ENCODE measurements around the gene AP4E1.
"Not testable (repeated sequence)": the region's sequence is repeated elsewhere in the genome, so short reads cannot be mapped to it uniquely, and the experiment has no call there.

Gene AP4E1

DNA sequence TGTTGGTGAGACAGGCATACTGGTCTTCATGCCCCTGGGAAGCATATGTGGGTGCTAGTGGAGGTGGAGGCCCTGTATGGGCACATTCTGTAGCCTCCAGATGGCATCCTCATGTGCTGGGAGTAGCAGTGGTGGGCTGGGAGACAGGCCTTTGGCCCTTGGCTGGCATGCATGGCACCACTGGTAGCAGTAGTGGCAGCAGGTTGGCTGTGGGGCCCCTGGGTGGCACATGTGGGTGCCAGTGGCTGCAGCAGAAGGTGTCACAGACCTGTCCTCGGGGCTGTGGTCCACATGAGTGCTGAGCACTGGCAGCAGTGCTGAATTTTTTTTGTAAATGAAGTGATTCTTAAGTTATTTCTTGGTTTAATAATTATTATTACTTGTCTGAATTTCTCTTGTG, 115.0 kb downstream of the AP4E1 start:
- DNase-seq (ENCODE audit: low read depth in 2 of 2) = no peak

DNA sequence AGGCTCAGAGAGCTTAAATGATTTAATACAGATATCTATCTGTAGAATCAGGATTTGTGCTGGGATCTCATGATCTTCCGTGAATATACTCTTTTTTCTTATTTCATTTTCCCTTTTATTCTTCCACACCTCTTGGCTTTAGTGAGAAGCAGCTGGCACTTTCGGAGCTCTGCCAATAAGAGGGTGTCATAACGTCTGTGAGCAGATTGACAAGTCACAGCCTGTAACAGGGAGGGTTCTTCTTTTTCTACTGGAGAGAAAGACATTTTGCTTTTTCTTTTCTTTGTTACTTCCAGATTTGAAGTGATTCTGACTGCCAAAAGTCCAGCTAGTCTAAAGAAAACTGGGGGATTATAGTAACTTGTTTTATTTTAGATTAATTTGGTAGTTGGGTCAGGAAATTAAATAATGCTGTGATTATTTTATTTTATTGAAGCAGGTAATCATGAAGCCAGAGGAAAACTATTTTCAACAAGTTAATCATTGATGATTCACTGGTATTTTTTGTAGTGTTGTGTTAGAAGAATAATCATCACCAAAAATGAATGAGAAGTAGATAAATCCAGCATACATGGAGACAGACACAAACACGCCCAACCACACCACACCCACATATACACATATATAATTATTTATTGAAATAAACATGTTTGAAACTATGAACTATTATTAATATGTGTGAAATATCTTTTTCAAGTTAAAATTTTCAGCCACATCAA, 116.4 kb downstream of the AP4E1 start:
- no peak for DNase-seq (ENCODE audit: low read depth in 2 of 2)

DNA sequence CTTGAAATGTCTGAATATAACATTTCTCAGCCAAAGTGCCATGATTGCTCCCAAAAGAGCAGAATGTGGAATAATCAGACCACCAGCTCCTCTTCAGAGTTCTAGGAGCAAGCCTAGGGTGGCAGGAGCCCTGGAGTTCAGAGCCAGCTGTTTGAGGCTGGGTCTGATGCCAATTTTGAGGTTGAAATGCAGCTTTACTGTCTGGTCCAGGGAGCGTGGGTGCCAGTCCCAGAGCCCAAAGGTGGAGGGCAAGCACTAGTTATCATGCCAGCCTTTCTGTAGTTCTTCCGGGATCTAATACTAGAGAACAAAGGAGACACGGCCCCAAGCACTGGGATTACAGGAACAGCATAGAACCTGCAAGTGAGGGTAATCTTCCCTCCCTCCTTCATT, 117.0 kb downstream of the AP4E1 start:
- no peak for DNase-seq (ENCODE audit: low read depth in 2 of 2)

DNA sequence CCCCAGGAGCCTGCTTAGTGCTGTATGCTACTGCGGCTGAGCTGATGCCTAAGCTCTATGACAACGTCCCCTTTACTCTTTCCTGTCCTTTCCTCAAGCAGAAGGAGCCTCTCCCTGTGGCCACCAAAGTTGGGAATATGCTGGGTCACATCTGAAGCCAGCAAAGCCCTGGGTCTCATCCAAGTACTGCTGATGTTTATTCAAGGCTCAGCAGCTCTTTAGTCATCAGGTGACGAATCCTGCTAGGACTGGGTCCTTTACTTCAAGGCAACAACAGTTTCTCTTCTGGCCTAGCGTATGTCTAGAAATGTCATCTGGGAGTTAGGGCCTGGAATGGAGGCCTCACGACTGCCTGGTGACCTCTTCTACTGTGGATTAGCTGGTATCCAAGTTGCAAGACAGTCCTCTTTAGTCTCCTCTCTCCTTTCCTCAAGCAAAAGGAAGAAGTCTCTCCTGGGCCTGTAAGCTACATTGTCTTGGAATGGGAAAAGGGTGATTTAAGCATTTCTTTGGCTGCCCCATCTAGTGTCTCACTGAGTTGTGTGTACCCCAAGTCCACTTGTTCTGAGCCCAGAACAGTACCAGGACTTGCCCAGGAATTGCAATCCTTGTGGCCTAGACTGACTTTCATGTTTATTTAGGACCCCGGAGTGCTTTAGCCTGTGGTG, 122.3 kb downstream of the AP4E1 start:
- DNase-seq (ENCODE audit: low read depth in 2 of 2) = no peak

DNA sequence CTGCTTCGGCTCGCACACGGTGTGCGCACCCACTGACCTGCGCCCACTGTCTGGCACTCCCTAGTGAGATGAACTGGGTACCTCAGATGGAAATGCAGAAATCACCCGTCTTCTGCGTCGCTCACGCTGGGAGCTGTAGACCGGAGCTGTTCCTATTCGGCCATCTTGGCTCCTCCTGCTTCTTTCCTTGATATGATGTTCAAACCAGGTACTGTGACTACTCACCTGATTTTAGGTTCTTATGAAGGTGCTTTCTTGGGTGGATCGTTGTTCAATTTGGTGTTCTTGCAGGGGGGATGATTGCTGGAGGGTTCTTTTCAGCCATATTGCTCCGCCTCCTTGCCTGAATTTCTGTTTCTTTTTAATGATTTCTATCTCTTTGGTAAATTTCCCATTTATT, 129.0 kb downstream of the AP4E1 start:
- not testable (repeated sequence) for DNase-seq (ENCODE audit: low read depth in 2 of 2)

DNA sequence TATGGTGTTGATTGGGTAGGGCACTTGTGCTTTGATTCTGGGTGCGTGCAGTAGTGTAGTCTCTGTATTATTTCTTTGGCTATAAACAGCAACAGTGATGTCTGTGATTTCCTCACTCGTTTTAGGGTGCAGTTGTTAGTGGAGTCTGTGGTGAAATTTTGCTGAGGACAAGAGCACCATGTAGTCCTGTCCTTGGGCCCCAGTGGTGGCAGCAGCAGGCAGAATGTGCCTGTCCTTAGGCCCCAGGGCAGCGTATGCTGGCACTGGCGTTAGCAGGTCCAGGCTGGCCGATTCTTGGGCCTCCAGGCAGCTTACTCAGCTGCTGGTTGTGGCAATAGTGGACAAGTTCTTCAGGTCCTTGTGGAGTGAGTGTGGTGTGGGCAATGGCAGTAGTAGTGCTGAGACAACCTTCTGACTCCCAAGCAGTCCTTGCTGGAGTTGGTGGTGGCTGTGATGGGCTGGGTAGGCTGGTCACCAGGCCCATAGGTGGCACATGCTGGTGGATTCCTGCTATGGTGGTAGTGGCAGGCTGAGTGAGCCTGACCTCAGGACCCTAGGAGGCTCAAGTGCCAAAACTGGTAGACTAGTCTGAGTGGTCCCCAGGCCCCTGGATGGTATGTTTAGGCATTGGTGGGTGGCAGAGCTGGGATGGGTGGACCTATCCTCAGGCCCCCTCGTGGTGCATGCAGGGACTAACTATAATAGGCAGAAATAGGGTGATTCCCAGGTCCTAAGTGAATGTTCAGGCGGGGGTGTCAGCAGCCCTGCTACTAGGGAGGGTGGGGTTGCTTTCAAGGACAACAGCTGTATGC, 129.9 kb downstream of the AP4E1 start:
- no peak for DNase-seq (ENCODE audit: low read depth in 2 of 2)

DNA sequence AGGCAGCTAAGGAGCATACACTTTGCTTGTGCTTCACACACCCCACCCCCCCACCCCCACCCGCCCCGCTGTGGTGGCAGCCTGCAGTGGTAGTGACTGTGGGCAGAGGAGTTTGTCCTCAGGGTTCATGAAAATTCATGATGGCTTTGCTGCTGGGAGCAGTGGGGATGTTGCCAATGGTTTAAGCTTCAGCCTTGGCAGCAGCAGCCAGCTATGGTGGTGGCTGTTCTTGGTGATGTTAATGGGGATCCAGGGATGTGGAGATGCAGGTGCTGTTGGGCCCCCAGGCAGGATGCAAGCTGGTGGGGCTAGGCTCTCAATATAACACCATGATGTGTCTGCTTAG, 130.5 kb downstream of the AP4E1 start:
- DNase-seq (ENCODE audit: low read depth in 2 of 2) = no peak

DNA sequence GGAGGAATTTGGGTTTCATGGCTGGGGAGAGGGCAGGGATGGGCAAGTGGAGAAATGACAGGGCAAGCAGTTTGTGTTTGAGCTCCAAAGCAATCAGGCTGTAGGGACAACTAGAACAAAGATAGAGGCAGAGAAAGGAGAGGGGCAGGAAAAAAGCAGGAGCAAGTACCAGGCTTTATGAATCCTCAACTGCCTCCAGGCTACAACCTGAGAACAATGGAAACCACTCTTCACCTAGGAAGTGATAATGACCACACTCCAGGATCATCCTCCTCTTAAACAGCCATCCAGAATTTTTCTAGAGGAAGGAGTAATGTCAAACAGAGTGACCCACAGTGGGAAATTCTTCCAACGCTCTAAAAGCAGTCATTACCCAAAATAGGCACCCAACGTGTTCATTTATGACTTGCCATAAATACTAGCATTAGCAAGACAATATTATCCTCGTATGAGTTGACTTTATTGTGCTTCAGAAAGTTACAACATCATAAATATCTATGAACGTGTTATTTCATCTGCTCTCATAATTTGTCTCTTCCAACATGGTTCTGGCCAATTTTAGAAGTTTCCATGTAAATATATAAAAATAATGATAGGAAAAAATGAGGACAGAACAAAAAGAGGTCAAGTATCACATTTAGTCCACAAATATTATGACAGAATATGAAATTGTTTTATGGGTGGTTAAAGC, 135.7 kb downstream of the AP4E1 start:
- no peak for DNase-seq (ENCODE audit: low read depth in 2 of 2)

DNA sequence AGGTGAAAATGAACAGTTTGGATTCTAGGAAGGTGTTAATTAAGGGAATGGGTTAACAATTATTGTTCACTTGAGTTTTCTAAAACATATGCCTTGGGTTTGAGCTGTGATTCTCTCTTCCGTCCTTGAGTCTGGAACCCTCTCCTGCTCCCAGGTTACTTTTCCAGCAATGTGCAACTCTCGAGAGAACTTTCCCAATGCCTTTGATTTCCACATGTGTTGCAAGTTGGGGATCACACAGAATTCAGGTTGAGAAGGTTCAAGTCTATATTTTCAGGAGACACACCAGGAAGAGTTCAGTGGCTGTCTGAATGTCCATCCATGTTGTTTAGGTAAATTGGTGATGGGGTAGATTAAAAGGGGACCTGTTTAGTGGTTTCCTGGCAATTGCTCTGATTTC, 137.5 kb downstream of the AP4E1 start:
- DNase-seq (ENCODE audit: low read depth in 2 of 2) = no peak

DNA sequence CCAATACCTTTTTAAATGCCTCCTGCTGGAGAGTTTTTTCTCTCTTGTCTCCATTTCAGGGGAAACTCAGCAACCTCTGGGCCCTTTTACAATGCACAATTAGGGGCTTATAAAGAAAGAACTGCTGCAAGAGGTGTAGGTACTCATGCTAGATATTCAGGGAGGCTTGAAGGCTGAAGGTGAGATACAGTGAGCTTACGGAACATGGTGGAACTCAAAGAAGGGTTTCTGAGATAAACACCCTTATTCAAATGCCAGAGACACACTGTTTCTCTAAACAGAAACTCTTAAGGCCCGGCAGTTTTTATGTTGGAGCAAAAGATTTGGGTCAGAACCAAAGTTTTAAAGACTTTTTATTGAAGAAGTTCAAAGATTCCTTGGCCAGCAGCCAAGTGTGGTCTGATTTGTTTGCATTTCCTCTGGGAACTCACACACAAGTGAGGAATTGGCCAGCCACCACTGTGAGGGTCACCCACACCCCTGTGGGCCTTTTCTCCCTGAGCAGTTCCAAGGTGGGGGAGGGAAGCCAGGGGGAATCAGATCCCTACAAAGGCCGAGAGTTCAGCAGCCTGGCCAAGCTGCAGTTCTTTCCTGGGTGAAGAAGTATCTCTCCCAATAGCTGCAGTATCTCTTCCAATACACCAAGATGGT, 138.4 kb downstream of the AP4E1 start:
- no peak for DNase-seq (ENCODE audit: low read depth in 2 of 2)

DNA sequence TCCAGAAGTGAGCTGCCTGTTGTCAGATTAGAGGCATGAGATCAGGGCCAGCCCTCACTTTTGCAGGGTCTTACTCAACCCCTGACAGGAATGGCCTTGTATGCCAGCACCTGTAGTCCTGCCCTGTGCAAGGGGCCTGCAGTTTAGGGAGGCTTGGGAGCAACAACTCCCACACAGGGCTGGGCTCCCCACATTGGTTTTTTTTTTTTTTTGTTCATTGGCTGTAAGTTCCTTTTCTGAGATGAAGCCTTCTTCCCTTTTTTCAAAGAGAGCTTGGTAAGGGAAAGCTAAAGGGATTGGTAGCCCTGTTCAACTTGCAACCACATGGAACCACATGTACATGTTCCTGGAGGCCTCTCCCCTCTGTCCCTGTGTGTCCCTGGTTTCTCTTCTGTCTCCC, 139.8 kb downstream of the AP4E1 start:
- no peak for DNase-seq (ENCODE audit: low read depth in 2 of 2)

DNA sequence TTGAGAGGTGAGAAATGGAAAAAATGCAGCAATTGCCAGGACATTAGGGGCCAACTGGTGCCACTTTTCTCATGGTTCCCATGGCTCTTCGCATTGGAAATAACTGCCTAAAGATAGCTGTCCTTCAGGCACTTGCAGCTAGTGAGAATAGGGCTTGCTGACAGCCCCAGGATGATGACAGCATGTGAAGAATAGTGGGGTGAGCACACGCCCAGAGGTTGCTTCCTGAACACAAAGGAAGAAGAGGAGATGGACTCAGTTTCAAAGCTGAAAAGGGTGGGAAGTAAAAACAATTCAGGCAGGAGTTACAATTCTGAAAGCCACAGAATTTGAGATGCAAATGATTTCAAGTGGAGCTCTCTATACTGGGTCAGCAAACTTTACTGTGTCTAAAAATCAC, 140.6 kb downstream of the AP4E1 start:
- no peak for DNase-seq (ENCODE audit: low read depth in 2 of 2)

DNA sequence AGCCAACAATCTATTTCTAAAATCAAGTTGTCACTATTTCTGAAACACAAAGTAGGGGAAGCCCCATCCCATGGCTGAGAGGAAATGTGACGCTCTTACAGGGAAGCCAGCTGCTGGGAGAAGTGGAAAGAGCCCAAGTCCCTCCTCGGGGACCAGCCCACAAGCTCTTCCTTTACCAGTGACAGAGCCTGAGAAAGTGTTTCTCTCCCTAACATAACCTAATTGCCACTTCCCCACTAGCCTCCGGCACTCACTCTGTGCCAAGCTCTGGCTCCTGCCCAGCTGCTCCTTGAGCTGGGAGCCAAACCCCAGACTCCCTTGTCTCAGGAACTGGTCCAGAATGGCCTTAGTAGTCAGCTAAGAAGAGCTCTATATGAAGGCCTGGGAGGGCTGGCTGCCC, 143.3 kb downstream of the AP4E1 start:
- no peak for DNase-seq (ENCODE audit: low read depth in 2 of 2)

DNA sequence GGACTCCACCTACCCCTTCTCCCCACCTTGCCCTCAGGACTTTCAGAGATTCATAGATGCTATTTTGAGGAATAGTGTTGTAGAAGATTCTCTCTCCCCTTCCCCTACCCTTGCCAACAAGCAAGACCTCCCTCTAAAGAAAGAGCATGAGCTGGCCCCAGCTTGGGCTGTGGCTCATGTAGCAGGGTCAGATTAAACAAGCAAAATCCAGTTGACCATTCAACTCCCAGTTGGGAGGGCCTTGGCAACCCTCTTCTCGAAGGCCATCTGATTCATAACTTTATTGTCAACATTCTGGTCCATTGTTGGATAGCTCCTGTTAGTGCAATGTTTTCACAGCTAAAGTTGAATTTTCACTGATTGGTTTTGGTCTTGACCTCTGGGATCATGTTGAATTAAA, 145.1 kb downstream of the AP4E1 start:
- no peak for DNase-seq (ENCODE audit: low read depth in 2 of 2)

DNA sequence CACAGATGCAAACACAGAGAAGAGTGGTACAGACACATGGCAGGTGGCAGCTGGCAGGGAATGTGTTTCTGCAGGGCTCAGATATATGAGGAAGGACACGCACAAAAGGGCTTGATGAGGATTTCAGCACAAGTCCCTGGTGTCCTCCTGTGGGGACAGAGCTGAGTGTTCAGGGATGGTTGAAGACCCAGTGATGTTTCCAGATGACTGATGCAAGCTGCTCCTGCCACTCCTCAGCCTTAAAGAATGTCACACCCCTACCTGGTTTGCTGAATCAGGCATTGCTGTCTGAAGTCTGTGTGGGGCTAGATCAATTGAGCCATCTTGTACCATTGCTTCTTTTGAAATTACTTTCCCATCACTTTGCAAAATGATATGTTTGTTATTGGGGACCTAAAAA, 146.1 kb downstream of the AP4E1 start:
- DNase-seq (ENCODE audit: low read depth in 2 of 2) = no peak

Measured in stimulated activated CD4-positive, alpha-beta T cell treated with anti-CD3 and anti-CD28 coated beads, Interleukin-1b, Interleukin-23, amount 100 ng/mL, for 4 hours (primary cell).